Measurements from ENCODE around the gene PHKG1. TPM values are rescaled to one million over a fixed set of nuclear protein-coding genes. Genes with fewer than 3 reads are reported as not detected.
"Not testable (repeated sequence)": the region's sequence is repeated elsewhere in the genome, so short reads cannot be mapped to it uniquely, and the experiment has no call there.

The PHKG1 gene
- total RNA-seq, 2 experiments from 2014 or later, result 3.3 to 5.6 TPM

- H3K4me2 ChIP-seq (ENCODE audit: low read length), result no peak overlapping the region
Measured at GRCh38 chr7:56048245-56048644, 44.5 kb downstream of the PHKG1 start.

GRCh38 chr7:56047446-56048116 is 45.2 kb downstream of the PHKG1 start:
- H3K9me3 ChIP-seq (ENCODE audit: low read length); H2AFZ ChIP-seq (ENCODE audit: low read length); H3K4me3 ChIP-seq (ENCODE audit: low read depth, low read length, poor library complexity, severe bottlenecking); intact Hi-C loops (cut with micrococcal nuclease; ENCODE audit: unreplicated experiment); DNase-seq (ENCODE audit: low spot score); H3K9me2 ChIP-seq (ENCODE audit: insufficient read depth, low read length); BruUV-seq (replicated peaks); CTCF ChIA-PET (ENCODE audit: unreplicated experiment); H3K27ac ChIP-seq (ENCODE audit: low read depth, low read length, poor library complexity, severe bottlenecking); H4K20me1 ChIP-seq (ENCODE audit: insufficient read depth, low read length): not testable (repeated sequence)
- POLR2A ChIA-PET, result interaction anchor here (0.6 to 0.7 kb wide), 3 partner anchors 12 to 118 kb away, joined by 3 to 4 read pairs (median 3); no protein-coding TSS in a partner anchor
- Histone ChIP-seq H3K36me3 (ENCODE audit: insufficient read depth, low read length) (peaks cover 25% of the 10 kb centered on the region), H3K4me1 (ENCODE audit: insufficient read depth, low read length, poor library complexity, severe bottlenecking) (peaks cover 29% of the 10 kb centered on the region), H3K4me2 (ENCODE audit: low read length) (0 out of 2 replicates have a peak overlapping the region, but pooled peaks have one; percentile 3), H3K79me2 (ENCODE audit: insufficient read depth, low read depth, low read length) (peaks cover 44% of the 10 kb centered on the region)

More at GRCh38 chr7:56048245-56048644, 44.5 kb downstream of the PHKG1 start:
- no TSS peak for BruUV-seq (replicated peaks)
- TF ChIP-seq CTCF (conservative IDR thresholded peaks at IDR 0.05; ENCODE audit: low read length), result no peak
- TF ChIP-seq EZH2phosphoT487 (IDR thresholded peaks at IDR 0.05; ENCODE audit: borderline replicate concordance, low read depth, low read length), result no peak
- Histone ChIP-seq H3K4me3 (ENCODE audit: low read depth, low read length, poor library complexity, severe bottlenecking) (no peak overlapping the region), H3K36me3 (ENCODE audit: insufficient read depth, low read length) (peaks cover 25% of the 10 kb centered on the region), H2AFZ (ENCODE audit: low read length) (no peak overlapping the region), H3K27ac (ENCODE audit: low read depth, low read length, poor library complexity, severe bottlenecking) (no peak overlapping the region), H4K20me1 (ENCODE audit: insufficient read depth, low read length) (peaks cover 10% of the 10 kb centered on the region; the same call in 1 of the 2 replicates), H3K79me2 (ENCODE audit: insufficient read depth, low read depth, low read length) (peaks cover 51% of the 10 kb centered on the region), H3K4me1 (ENCODE audit: insufficient read depth, low read length, poor library complexity, severe bottlenecking) (peaks cover 35% of the 10 kb centered on the region), H3K9me2 (ENCODE audit: insufficient read depth, low read length) (no peaks in the 10 kb centered on the region), H3K9me3 (ENCODE audit: low read length) (no peaks in the 10 kb centered on the region)
- intact Hi-C loops (cut with micrococcal nuclease; ENCODE audit: unreplicated experiment), result no loop called here
- no peak for DNase-seq (ENCODE audit: low spot score)
- CTCF ChIA-PET (ENCODE audit: unreplicated experiment), result no interaction called here
- POLR2A ChIA-PET, result interaction anchor here (0.6 kb wide), 1 partner anchor 119 kb away, joined by 4 read pairs; no protein-coding TSS in a partner anchor

DNA sequence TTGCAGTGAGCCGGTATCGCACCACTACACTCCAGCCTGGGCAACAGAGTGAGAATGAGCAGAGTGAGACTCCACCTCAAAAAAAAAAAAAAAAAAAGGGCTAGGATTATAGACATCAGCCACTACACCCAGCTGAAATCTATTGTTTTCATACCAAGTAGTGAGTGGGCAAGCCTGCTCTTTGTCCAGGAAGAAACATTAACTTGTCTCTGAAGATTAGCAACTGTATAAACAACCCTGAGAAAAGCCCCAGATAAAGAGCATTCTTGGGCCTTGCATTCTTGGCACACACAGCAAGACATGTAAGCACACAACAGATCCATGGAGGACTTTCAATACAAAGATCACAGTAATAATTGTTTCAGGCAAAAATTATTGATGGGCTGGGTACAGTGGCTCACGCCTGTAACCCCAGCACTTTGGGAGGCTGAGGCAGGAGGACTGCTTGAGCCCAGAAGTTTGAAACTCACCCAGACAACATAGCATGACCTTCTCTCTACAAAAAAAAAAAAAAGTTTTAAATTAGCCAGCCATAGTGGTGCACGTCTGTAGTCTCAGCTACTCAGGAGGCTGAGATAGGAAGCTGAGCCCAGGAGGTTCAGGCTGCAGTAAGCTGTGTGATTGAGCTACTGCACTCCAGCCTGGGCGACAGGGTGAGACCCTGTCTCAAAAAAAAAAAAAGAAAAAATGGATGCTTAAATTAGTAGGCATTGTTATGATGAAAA is 45.9 kb downstream of the PHKG1 start:
- Histone ChIP-seq H3K4me1 (ENCODE audit: insufficient read depth, low read length, poor library complexity, severe bottlenecking) (peaks cover 28% of the 10 kb centered on the region), H2AFZ (ENCODE audit: low read length) (no peak overlapping the region), H3K9me3 (ENCODE audit: low read length) (no peaks in the 10 kb centered on the region), H3K4me2 (ENCODE audit: low read length) (0 out of 2 replicates have a peak overlapping the region, but pooled peaks have one; percentile 3), H3K27ac (ENCODE audit: low read depth, low read length, poor library complexity, severe bottlenecking) (no peak overlapping the region), H3K79me2 (ENCODE audit: insufficient read depth, low read depth, low read length) (peaks cover 38% of the 10 kb centered on the region), H3K9me2 (ENCODE audit: insufficient read depth, low read length) (no peaks in the 10 kb centered on the region), H4K20me1 (ENCODE audit: insufficient read depth, low read length) (no peaks in the 10 kb centered on the region), H3K36me3 (ENCODE audit: insufficient read depth, low read length) (peaks cover 25% of the 10 kb centered on the region), H3K4me3 (ENCODE audit: low read depth, low read length, poor library complexity, severe bottlenecking) (no peak overlapping the region)
- no peak for DNase-seq (ENCODE audit: low spot score)
- intact Hi-C loops (cut with micrococcal nuclease; ENCODE audit: unreplicated experiment), result no loop called here
- ChIA-PET POLR2A (interaction anchor here (0.6 to 0.7 kb wide), 4 partner anchors 13 to 75 kb away, joined by 3 read pairs; no protein-coding TSS in a partner anchor), CTCF (ENCODE audit: unreplicated experiment) (no interaction called here)
- no peak for TF ChIP-seq CTCF (conservative IDR thresholded peaks at IDR 0.05; ENCODE audit: low read length)
- no peak for TF ChIP-seq EZH2phosphoT487 (IDR thresholded peaks at IDR 0.05; ENCODE audit: borderline replicate concordance, low read depth, low read length)
- BruUV-seq (replicated peaks), result no TSS peak

DNA sequence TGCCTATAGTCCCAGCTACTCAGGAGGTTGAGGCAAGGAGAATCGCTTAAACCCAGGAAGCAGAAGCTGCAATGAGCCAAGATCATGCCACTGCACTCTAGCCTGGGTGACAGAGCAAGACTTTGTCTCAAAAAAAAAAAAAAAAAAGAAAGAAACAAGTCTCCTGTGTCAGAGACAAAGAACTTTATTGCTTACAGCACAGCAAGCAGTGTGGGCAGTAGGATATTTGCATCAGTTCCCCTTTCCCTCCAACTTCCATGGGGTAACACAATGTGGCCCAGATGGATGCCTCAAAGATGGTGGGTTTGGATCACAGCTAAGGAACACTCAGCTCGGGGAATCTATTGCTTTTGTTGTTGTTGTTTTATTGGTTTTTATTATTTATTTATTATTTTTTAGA is 47.0 kb downstream of the PHKG1 start:
- CTCF ChIA-PET (ENCODE audit: unreplicated experiment); BruUV-seq (replicated peaks); H3K9me3 ChIP-seq (ENCODE audit: low read length); H2AFZ ChIP-seq (ENCODE audit: low read length); H4K20me1 ChIP-seq (ENCODE audit: insufficient read depth, low read length); intact Hi-C loops (cut with micrococcal nuclease; ENCODE audit: unreplicated experiment); H3K27ac ChIP-seq (ENCODE audit: low read depth, low read length, poor library complexity, severe bottlenecking); H3K9me2 ChIP-seq (ENCODE audit: insufficient read depth, low read length); DNase-seq (ENCODE audit: low spot score); H3K4me3 ChIP-seq (ENCODE audit: low read depth, low read length, poor library complexity, severe bottlenecking); H3K4me2 ChIP-seq (ENCODE audit: low read length): not testable (repeated sequence)
- peaks cover 33% of the 10 kb centered on the region for H3K36me3 ChIP-seq (ENCODE audit: insufficient read depth, low read length)
- POLR2A ChIA-PET, result interaction anchor here (0.6 kb wide), 1 partner anchor 41 kb away, joined by 3 read pairs; no protein-coding TSS in a partner anchor
- peaks cover 28% of the 10 kb centered on the region for H3K4me1 ChIP-seq (ENCODE audit: insufficient read depth, low read length, poor library complexity, severe bottlenecking)
- H3K79me2 ChIP-seq (ENCODE audit: insufficient read depth, low read depth, low read length), result peaks cover 30% of the 10 kb centered on the region
